Astrocyte (in vitro differentiated cells and primary cell): Measurements from ENCODE around the gene SSBP2. TPM values are rescaled to one million over a fixed set of nuclear protein-coding genes. Genes with fewer than 3 reads are reported as not detected.
"Not testable (repeated sequence)": the region's sequence is repeated elsewhere in the genome, so short reads cannot be mapped to it uniquely, and the experiment has no call there.

Source experiments
- DNase-seq: peaks from one replicate; pipeline ENCODE4 v3.0.0-alpha.2; 2010; ENCODE audit warnings: low read depth
- FAIRE-seq: peaks from 2 replicates; lab custom pipeline; 2011; peaks lifted over from hg19 to GRCh38; lab: Jason Lieb, UNC
- H2AFZ ChIP-seq: 2 replicates; pipeline ENCODE4 v1.6.0; 2012; ENCODE audit warnings: low read depth, low read length, inconsistent platforms
- H3K27ac ChIP-seq: 2 replicates; pipeline ENCODE4 v1.5.1; 2011; ENCODE audit warnings: low read depth, low read length, inconsistent platforms
- H3K27me3 ChIP-seq: 2 replicates; pipeline ENCODE4 v1.6.0; 2011; ENCODE audit warnings: low read length, inconsistent platforms; ENCODE audit not compliant: insufficient read depth
- H3K36me3 ChIP-seq: 2 replicates; pipeline ENCODE4 v1.5.1; 2011; ENCODE audit warnings: low read length, inconsistent platforms; ENCODE audit not compliant: insufficient read depth
- H3K4me1 ChIP-seq: 2 replicates; pipeline ENCODE4 v1.5.1; 2011; ENCODE audit warnings: low read length, inconsistent platforms; ENCODE audit not compliant: insufficient read depth
- H3K4me2 ChIP-seq: 2 replicates; pipeline ENCODE4 v1.6.0; 2012; ENCODE audit warnings: low read length, inconsistent platforms
- H3K4me3 ChIP-seq: 2 replicates; pipeline ENCODE4 v1.5.1; 2011; ENCODE audit warnings: low read depth, mild to moderate bottlenecking, low read length, inconsistent platforms; ENCODE audit not compliant: insufficient read depth
- H3K79me2 ChIP-seq: 2 replicates; pipeline ENCODE4 v1.6.0; 2012; ENCODE audit warnings: mild to moderate bottlenecking, low read length, inconsistent platforms; ENCODE audit not compliant: insufficient read depth
- H3K9ac ChIP-seq: 2 replicates; pipeline ENCODE4 v1.6.0; 2012; ENCODE audit warnings: mild to moderate bottlenecking, low read length, inconsistent platforms
- H3K9me3 ChIP-seq: 2 replicates; pipeline ENCODE4 v1.5.1; 2012; ENCODE audit warnings: low read depth, mild to moderate bottlenecking, low read length, inconsistent platforms; ENCODE audit not compliant: insufficient read depth
- H4K20me1 ChIP-seq: 2 replicates; pipeline ENCODE4 v1.6.0; 2012; ENCODE audit warnings: low read length, inconsistent platforms; ENCODE audit not compliant: insufficient read depth
- H3K27ac Mint-ChIP-seq: one replicate; pipeline ENCODE4 v1.8.0; 2021; ENCODE audit warnings: mild to moderate bottlenecking, mixed read lengths; ENCODE audit not compliant: unreplicated experiment
- H3K27me3 Mint-ChIP-seq: one replicate; pipeline ENCODE4 v1.8.0; 2021; ENCODE audit warnings: low read depth, mixed read lengths; ENCODE audit not compliant: unreplicated experiment
- H3K36me3 Mint-ChIP-seq: one replicate; pipeline ENCODE4 v1.8.0; 2021; ENCODE audit warnings: low read depth, mixed read lengths; ENCODE audit not compliant: unreplicated experiment
- H3K4me1 Mint-ChIP-seq: one replicate; pipeline ENCODE4 v1.8.0; 2021; ENCODE audit warnings: low read depth, mixed read lengths; ENCODE audit not compliant: unreplicated experiment
- H3K4me3 Mint-ChIP-seq: one replicate; pipeline ENCODE4 v1.8.0; 2021; ENCODE audit warnings: mild to moderate bottlenecking, moderate library complexity, mixed read lengths; ENCODE audit not compliant: unreplicated experiment
- H3K9me3 Mint-ChIP-seq: one replicate; pipeline ENCODE4 v1.8.0; 2021; ENCODE audit warnings: mild to moderate bottlenecking, mixed read lengths; ENCODE audit not compliant: unreplicated experiment
- CTCF ChIP-seq: IDR thresholded peaks from 2 replicates; pipeline ENCODE4 v1.5.1; 2011; ENCODE audit warnings: low read depth, mild to moderate bottlenecking, inconsistent platforms, low read length, moderate library complexity; ENCODE audit not compliant: insufficient read depth
- EZH2 ChIP-seq: IDR thresholded peaks from 2 replicates; pipeline ENCODE4 v1.6.1; 2012; ENCODE audit warnings: mild to moderate bottlenecking, low read length, inconsistent platforms; ENCODE audit not compliant: insufficient read depth
- total RNA-seq: library from RNA; stranded (reverse); gene quantifications from 2 replicates; pipeline ENCODE4 v1.2.1, GENCODE V29; 2021

SSBP2 gene
- total RNA-seq, 1 donor from 2014 or later = 59.8 TPM

GRCh38 chr5:81630684-81631083 lies 120.2 kb downstream of the SSBP2 start:
- no peak overlapping the region for H2AFZ ChIP-seq
- no peak overlapping the region for H3K4me3 ChIP-seq
- Mint-ChIP-seq H3K4me1 (peaks cover 24% of the 10 kb centered on the region), H3K36me3 (peaks cover 3% of the 10 kb centered on the region), H3K9me3 (no peaks in the 10 kb centered on the region), H3K27ac (no peak overlapping the region), H3K27me3 (no peaks in the 10 kb centered on the region), H3K4me3 (no peak overlapping the region)
- H3K4me1 ChIP-seq = peaks cover 6% of the 10 kb centered on the region
- H3K9ac ChIP-seq = no peak overlapping the region
- no peaks in the 10 kb centered on the region for H3K9me3 ChIP-seq
- H3K27ac ChIP-seq = no peak overlapping the region
- FAIRE-seq (no peak), DNase-seq (no peak)
- no peaks in the 10 kb centered on the region for H4K20me1 ChIP-seq
- no peak overlapping the region for H3K4me2 ChIP-seq
- no peaks in the 10 kb centered on the region for H3K27me3 ChIP-seq
- no peaks in the 10 kb centered on the region for H3K36me3 ChIP-seq
- no peak for TF ChIP-seq EZH2
- no peaks in the 10 kb centered on the region for H3K79me2 ChIP-seq

GRCh38 chr5:81629986-81630385 lies 120.9 kb downstream of the SSBP2 start:
- Mint-ChIP-seq H3K4me1 (peaks cover 28% of the 10 kb centered on the region), H3K27ac (no peak overlapping the region), H3K27me3 (no peaks in the 10 kb centered on the region), H3K4me3 (no peak overlapping the region), H3K9me3 (no peaks in the 10 kb centered on the region), H3K36me3 (peaks cover 3% of the 10 kb centered on the region)
- DNase-seq (no peak), FAIRE-seq (no peak)
- TF ChIP-seq EZH2 = no peak
- no peak for TF ChIP-seq CTCF
- Histone ChIP-seq H3K36me3 (no peaks in the 10 kb centered on the region), H3K9ac (no peak overlapping the region), H3K4me3 (no peak overlapping the region), H3K4me2 (no peak overlapping the region), H3K79me2 (no peaks in the 10 kb centered on the region), H3K4me1 (peaks cover 6% of the 10 kb centered on the region), H3K27me3 (no peaks in the 10 kb centered on the region), H4K20me1 (no peaks in the 10 kb centered on the region), H3K27ac (no peak overlapping the region), H2AFZ (no peak overlapping the region), H3K9me3 (no peaks in the 10 kb centered on the region)

DNA sequence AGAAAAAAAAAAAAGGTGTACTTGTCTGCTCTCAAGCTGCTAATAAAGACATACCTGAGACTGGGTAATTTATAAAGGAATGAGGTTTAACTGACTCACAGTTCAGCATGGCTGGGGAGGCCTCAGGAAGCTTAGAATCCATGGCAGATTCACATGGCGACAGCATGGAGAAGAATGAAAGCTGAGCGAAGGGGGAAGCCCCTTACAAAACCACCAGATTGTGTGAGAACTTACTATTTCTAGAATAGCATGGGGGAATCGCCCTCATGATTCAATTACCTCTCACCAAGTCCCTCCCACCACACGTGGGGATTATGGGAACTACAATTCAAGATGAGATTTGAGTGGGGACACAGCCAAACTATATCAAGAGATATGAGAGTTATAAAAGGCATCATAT lies 122.8 kb downstream of the SSBP2 start:
- not testable (repeated sequence) for FAIRE-seq, H3K36me3 ChIP-seq, H3K9me3 Mint-ChIP-seq, H3K4me3 Mint-ChIP-seq, DNase-seq, H3K4me3 ChIP-seq, H3K4me1 ChIP-seq, H3K27me3 ChIP-seq, H3K27ac ChIP-seq, H3K9me3 ChIP-seq, H3K79me2 ChIP-seq, H2AFZ ChIP-seq, H3K9ac ChIP-seq, H4K20me1 ChIP-seq, H3K27ac Mint-ChIP-seq, H3K36me3 Mint-ChIP-seq, H3K27me3 Mint-ChIP-seq, H3K4me2 ChIP-seq
- H3K4me1 Mint-ChIP-seq = peaks cover 28% of the 10 kb centered on the region
